H1 (cell line): ENCODE data around the gene KRT80. TPM values are rescaled to one million over a fixed set of nuclear protein-coding genes. Genes with fewer than 3 reads are reported as not detected.
A peak's percentile ranks its signal among the peaks of the same experiment; 100 is the strongest.

Experiments used
- CTCF ChIA-PET: fragments of 300-600 bp; sonication (Branson Sonifier 250); formaldehyde crosslinking; loops from one replicate; lab custom pipeline; 2021; ENCODE audit not compliant: partially characterized antibody; lab: Charles Lee
- POLR2A ChIA-PET: fragments of 300-600 bp; sonication (Branson Sonifier 250); formaldehyde crosslinking; loops from one replicate; lab custom pipeline; 2021; ENCODE audit warnings: inconsistent platforms; ENCODE audit not compliant: partially characterized antibody; lab: Charles Lee
- DNase-seq, 2 experiments: peaks; one replicate each; pipeline versions ENCODE4 v3.0.0 to v3.0.0-alpha.2; 2010 to 2022; ENCODE audit warnings: low spot score in 2 of 2, low read depth in 1 of 2, mixed read lengths in 1 of 2
- FAIRE-seq: peaks from 2 replicates; lab custom pipeline; 2011; peaks lifted over from hg19 to GRCh38; lab: Jason Lieb, UNC
- H2AFZ ChIP-seq: 2 replicates; pipeline ENCODE4 v1.8.1; 2012; ENCODE audit warnings: low read length, inconsistent platforms
- H2AK5ac ChIP-seq: 2 replicates; pipeline ENCODE4 v1.6.1; 2013; ENCODE audit warnings: low read depth, low read length
- H2BK120ac ChIP-seq: replicated peaks from 2 replicates; pipeline ENCODE3; 2013; ENCODE audit warnings: low read depth, low read length, inconsistent platforms
- H2BK12ac ChIP-seq: 2 replicates; pipeline ENCODE4 v1.6.1; 2013; ENCODE audit warnings: low read depth, low read length
- H2BK15ac ChIP-seq: 2 replicates; pipeline ENCODE4 v1.6.1; 2013; ENCODE audit warnings: low read length
- H2BK20ac ChIP-seq: 2 replicates; pipeline ENCODE4 v1.6.1; 2013; ENCODE audit warnings: low read length
- H2BK5ac ChIP-seq: 2 replicates; pipeline ENCODE4 v1.6.1; 2013; ENCODE audit warnings: low read depth, low read length
- H3K14ac ChIP-seq: 2 replicates; pipeline ENCODE4 v1.6.1; 2013; ENCODE audit warnings: inconsistent platforms; ENCODE audit not compliant: insufficient read length
- H3K18ac ChIP-seq: 2 replicates; pipeline ENCODE4 v1.6.1; 2013; ENCODE audit warnings: low read length; ENCODE audit errors: extremely low read depth
- H3K23ac ChIP-seq: 2 replicates; pipeline ENCODE4 v1.6.1; 2013; ENCODE audit warnings: inconsistent platforms; ENCODE audit not compliant: insufficient read length
- H3K23me2 ChIP-seq: 2 replicates; pipeline ENCODE4 v1.6.1; 2013; ENCODE audit warnings: low read depth, low read length
- H3K27ac ChIP-seq: 2 replicates; pipeline ENCODE4 v1.6.1; 2011; ENCODE audit warnings: low read depth, low read length, inconsistent platforms
- H3K27me3 ChIP-seq, 4 experiments: replicated peaks in 1 of 4; 1 replicate in 1 of 4; 2 replicates in 3 of 4; pipeline versions ENCODE4 v1.6.1 to v1.8.1; 2011 to 2013; ENCODE audit warnings: low read length in 3 of 4, mild to moderate bottlenecking in 3 of 4, inconsistent platforms in 2 of 4, mixed read lengths in 2 of 4, moderate library complexity in 1 of 4; ENCODE audit not compliant: control insufficient read depth in 3 of 4, insufficient read depth in 3 of 4; ENCODE audit errors: extremely low read depth in 1 of 4
- H3K36me3 ChIP-seq, 4 experiments: 2 replicates each; pipeline versions ENCODE4 v1.6.1 to v1.8.1; 2011 to 2013; ENCODE audit warnings: mild to moderate bottlenecking in 4 of 4, low read length in 3 of 4, moderate library complexity in 2 of 4, control low read depth in 1 of 4, inconsistent platforms in 1 of 4; ENCODE audit not compliant: insufficient read depth in 4 of 4, control insufficient read depth in 2 of 4
- H3K4ac ChIP-seq: replicated peaks from 2 replicates; pipeline ENCODE3; 2013; ENCODE audit warnings: low read length, low read depth, mixed read lengths, inconsistent platforms; ENCODE audit not compliant: insufficient read length
- H3K4me1 ChIP-seq, 4 experiments: replicated peaks in 1 of 4; 1 replicate in 1 of 4; 2 replicates in 3 of 4; pipeline versions ENCODE4 v1.6.1 to v1.8.1; 2011 to 2013; ENCODE audit warnings: low read length in 3 of 4, inconsistent platforms in 2 of 4, mixed read lengths in 1 of 4; ENCODE audit not compliant: insufficient read depth in 4 of 4, control insufficient read depth in 3 of 4
- H3K4me2 ChIP-seq, 2 experiments: 2 replicates each; pipeline versions ENCODE4 v1.6.1 to v1.8.1; 2011 to 2013; ENCODE audit warnings: low read depth in 2 of 2, low read length in 2 of 2, control low read depth in 1 of 2, inconsistent platforms in 1 of 2, mild to moderate bottlenecking in 1 of 2; ENCODE audit not compliant: insufficient read depth in 1 of 2
- H3K4me3 ChIP-seq, 4 experiments: fragments of 200-600, 300-600 bp in 1 of 4; sonication (generic), shearing (Covaris generic), sonication (Bioruptor Twin) in 1 of 4; 2 replicates each; pipeline versions ENCODE4 v1.5.1 to v1.8.1; 2011 to 2016; ENCODE audit warnings: low read length in 4 of 4, low read depth in 3 of 4, control low read depth in 2 of 4, inconsistent platforms in 2 of 4, mild to moderate bottlenecking in 2 of 4, mixed read lengths in 1 of 4, moderate library complexity in 1 of 4; ENCODE audit not compliant: insufficient read depth in 2 of 4; ENCODE audit errors: extremely low read depth in 1 of 4
- H3K56ac ChIP-seq: replicated peaks from 2 replicates; pipeline ENCODE3; 2013; ENCODE audit warnings: low read depth, mild to moderate bottlenecking, mixed read lengths, low read length, inconsistent platforms; ENCODE audit not compliant: insufficient read length
- H3K79me1 ChIP-seq: 2 replicates; pipeline ENCODE4 v1.6.1; 2013; ENCODE audit warnings: low read depth, low read length, control low read depth
- H3K79me2 ChIP-seq, 2 experiments: 2 replicates each; pipeline versions ENCODE4 v1.6.1 to v1.8.1; 2012 to 2013; ENCODE audit warnings: low read length in 2 of 2, mild to moderate bottlenecking in 2 of 2, inconsistent platforms in 1 of 2; ENCODE audit not compliant: insufficient read depth in 2 of 2, control insufficient read depth in 1 of 2
- H3K9ac ChIP-seq, 4 experiments: replicated peaks in 1 of 4; 1 replicate in 1 of 4; 2 replicates in 3 of 4; pipeline versions ENCODE4 v1.6.1 to v1.8.1; 2011 to 2013; ENCODE audit warnings: low read depth in 3 of 4, low read length in 3 of 4, control low read depth in 2 of 4, mild to moderate bottlenecking in 2 of 4, moderate library complexity in 2 of 4, inconsistent platforms in 1 of 4; ENCODE audit errors: extremely low read depth in 1 of 4
- H3K9me3 ChIP-seq, 2 experiments: 2 replicates each; pipeline versions ENCODE4 v1.6.1 to v1.8.1; 2012 to 2013; ENCODE audit warnings: mild to moderate bottlenecking in 2 of 2, moderate library complexity in 2 of 2, control low read depth in 1 of 2, inconsistent platforms in 1 of 2, low read depth in 1 of 2, low read length in 1 of 2, mixed read lengths in 1 of 2; ENCODE audit not compliant: insufficient read depth in 2 of 2
- H4K20me1 ChIP-seq, 2 experiments: replicated peaks in 1 of 2; 2 replicates each; pipeline versions ENCODE3 to v1.8.1; 2011 to 2013; ENCODE audit warnings: inconsistent platforms in 2 of 2, low read length in 2 of 2, mild to moderate bottlenecking in 1 of 2; ENCODE audit not compliant: insufficient read depth in 2 of 2, control insufficient read depth in 1 of 2
- H4K5ac ChIP-seq: 2 replicates; pipeline ENCODE4 v1.6.1; 2013; ENCODE audit warnings: low read length, low read depth, mixed read lengths, inconsistent platforms; ENCODE audit not compliant: insufficient read length
- H4K8ac ChIP-seq: 2 replicates; pipeline ENCODE4 v1.8.0; 2013; ENCODE audit warnings: mild to moderate bottlenecking, moderate library complexity, low read length, inconsistent platforms; ENCODE audit not compliant: insufficient read depth; ENCODE audit errors: extremely low read depth
- H4K91ac ChIP-seq: replicated peaks from 2 replicates; pipeline ENCODE3; 2013; ENCODE audit warnings: low read length, mixed read lengths, inconsistent platforms; ENCODE audit not compliant: insufficient read length
- ASH2L ChIP-seq: fragments of 200-600, 300-600 bp; sonication (generic); IDR thresholded peaks from one replicate; pipeline ENCODE4 v1.7.1; 2017; ENCODE audit warnings: low read length
- ATF2 ChIP-seq: IDR thresholded peaks from 2 replicates; pipeline ENCODE4 v1.6.1; 2012; ENCODE audit warnings: low read length, inconsistent platforms
- CBX8 ChIP-seq: fragments of 300-800, 300-1000 bp; sonication (generic); IDR thresholded peaks from 2 replicates; pipeline ENCODE4 v1.7.1; 2016; ENCODE audit warnings: low read depth, low read length, borderline replicate concordance
- CHD2 ChIP-seq: IDR thresholded peaks from 2 replicates; pipeline ENCODE4 v1.6.1; 2012; ENCODE audit warnings: low read length, improper control_type of control experiment
- EP300 ChIP-seq, 2 experiments: IDR thresholded peaks; 1 replicate in 1 of 2; 2 replicates in 1 of 2; pipeline ENCODE4 v1.6.1; 2011 to 2012; ENCODE audit warnings: low read depth in 2 of 2, low read length in 2 of 2, mild to moderate bottlenecking in 2 of 2, borderline replicate concordance in 1 of 2, inconsistent platforms in 1 of 2, moderate library complexity in 1 of 2
- EZH2 ChIP-seq: fragments of 200-600 bp; sonication (generic); IDR thresholded peaks from 2 replicates; pipeline ENCODE4 v1.7.1; 2012; ENCODE audit warnings: low read depth, mild to moderate bottlenecking, moderate library complexity, low read length, inconsistent platforms; ENCODE audit not compliant: severe bottlenecking
- HDAC6 ChIP-seq: IDR thresholded peaks from one replicate; pipeline ENCODE4 v1.7.1; 2012; ENCODE audit warnings: low read depth, mild to moderate bottlenecking, inconsistent platforms, low read length, moderate library complexity
- JUND ChIP-seq: IDR thresholded peaks from 2 replicates; pipeline ENCODE4 v1.6.1; 2011; ENCODE audit warnings: mild to moderate bottlenecking, improper control_type of control experiment, low read length
- MAFK ChIP-seq: IDR thresholded peaks from 2 replicates; pipeline ENCODE4 v1.6.1; 2012; ENCODE audit warnings: low read depth, mild to moderate bottlenecking, improper control_type of control experiment, low read length
- MAX ChIP-seq: IDR thresholded peaks from 2 replicates; pipeline ENCODE4 v1.6.1; 2012; ENCODE audit warnings: inconsistent platforms
- TAF1 ChIP-seq: IDR thresholded peaks from 2 replicates; pipeline ENCODE4 v1.6.1; 2011; ENCODE audit warnings: mild to moderate bottlenecking, low read depth, low read length
- TCF12 ChIP-seq: IDR thresholded peaks from 2 replicates; pipeline ENCODE4 v1.6.1; 2011; ENCODE audit warnings: low read depth, mild to moderate bottlenecking, low read length
- WGBS, 2 experiments: shearing (Covaris generic) in 1 of 2; methylation state at CpG; one replicate each; pipeline versions ENCODE4 v1.1.6 to v1.1.7; 2013 to 2015; ENCODE audit warnings: low lambda C conversion rate in 2 of 2, mixed read lengths in 2 of 2, inconsistent platforms in 1 of 2, low coverage in 1 of 2, missing lambda C conversion rate in 1 of 2; ENCODE audit not compliant: insufficient replicate concordance in 2 of 2, insufficient coverage in 1 of 2, insufficient read length in 1 of 2; ENCODE audit errors: extremely low coverage in 1 of 2, missing lambda C conversion rate in 1 of 2; 5-methylcytosine and 5-hydroxymethylcytosine counted together
- polyA plus RNA-seq, 7 experiments: library from polyadenylated mRNA; depleted of rRNA in 3 of 7; stranded (reverse) in 5 of 7; unstranded in 2 of 7; fragments of >200 nt in 5 of 7; fragments of 200-250 nt in 2 of 7; gene quantifications; 1 replicate in 5 of 7; 2 replicates in 1 of 7; 4 replicates in 1 of 7; pipeline versions ENCODE4 v1.2.1 to v1.2.3, GENCODE V29; 2011 to 2013; ENCODE audit warnings: missing spikeins in 2 of 7, mixed read lengths in 2 of 7
- total RNA-seq: library from RNA; stranded (reverse); fragmentation: NEBNext Ultra II Directional; extraction: Animal tissue kit (Norgen Biotek cat#: 25700); gene quantifications from 2 replicates; pipeline ENCODE4 v1.2.1, GENCODE V29; 2021

Gene KRT80
- total and polyA plus RNA-seq, 2 of the 8 experiments (the other 6 are each of a cell fraction or from before 2014, with no cell fraction given), result 0.05 TPM; not detected in 1

GRCh38 chr12:52130711-52131110 is 61.1 kb downstream of the KRT80 start:
- H3K18ac ChIP-seq, result no peak overlapping the region
- peak overlapping the region; percentile 62; the same call in 1 of the 2 replicates for H2BK12ac ChIP-seq
- H3K9ac ChIP-seq, result no peak overlapping the region
- H4K91ac ChIP-seq, result no peak overlapping the region
- peak overlapping the region in 1 of 2 experiments; percentile 10; a peak in 1 of 4 replicates for H3K4me2 ChIP-seq
- H2BK5ac ChIP-seq, result no peak overlapping the region
- no peaks in the 10 kb centered on the region for H3K23me2 ChIP-seq
- H4K5ac ChIP-seq, result peak overlapping the region; percentile 26
- ChIA-PET CTCF (interaction anchor here (0.7 to 5.0 kb wide), 10 partner anchors 8 to 216 kb away, joined by 3 to 34 read pairs (median 4); no protein-coding TSS in a partner anchor), POLR2A (interaction anchor here (0.8 to 1.0 kb wide), 2 partner anchors 10 to 101 kb away, joined by 3 to 6 read pairs; no protein-coding TSS in a partner anchor)
- H3K79me2 ChIP-seq, result no peaks in the 10 kb centered on the region
- no peaks in the 10 kb centered on the region for H3K9me3 ChIP-seq
- H3K14ac ChIP-seq, result no peak overlapping the region
- no peaks in the 10 kb centered on the region for H4K20me1 ChIP-seq
- H3K27ac ChIP-seq, result no peak overlapping the region
- 0 out of 2 replicates have a peak overlapping the region, but pooled peaks have one; percentile 67 for H2BK15ac ChIP-seq
- H3K27me3 ChIP-seq, result no peaks in the 10 kb centered on the region
- no peak overlapping the region for H3K4ac ChIP-seq
- H2BK20ac ChIP-seq, result peak overlapping the region; percentile 62; the same call in 1 of the 2 replicates
- H3K4me1 ChIP-seq, result peaks cover 14 to 24% (median 18%) of the 10 kb centered on the region in 4 experiments
- H2AK5ac ChIP-seq, result no peak overlapping the region; the same call in 1 of the 2 replicates
- no peak overlapping the region for H3K56ac ChIP-seq
- no peak overlapping the region for H2AFZ ChIP-seq
- H3K23ac ChIP-seq, result no peak overlapping the region
- no peak for FAIRE-seq
- no peaks in the 10 kb centered on the region for H3K36me3 ChIP-seq
- no peaks in the 10 kb centered on the region for H3K79me1 ChIP-seq
- no peak overlapping the region for H3K4me3 ChIP-seq
- DNase-seq, result no peak
- no peak overlapping the region for H2BK120ac ChIP-seq
- WGBS, 2 experiments, result 56% methylated on average over 5 of the region's 5 CpGs; no CpG with 5 or more reads in 1 of the 2 experiments
- H4K8ac ChIP-seq, result no peak overlapping the region
- TF ChIP-seq MAFK, result no peak
- no peak for TF ChIP-seq TAF1
- TF ChIP-seq EZH2, result no peak
- TF ChIP-seq ASH2L, result no peak
- TF ChIP-seq ATF2, result no peak
- TF ChIP-seq JUND, result no peak
- TF ChIP-seq EP300 (IDR thresholded peaks at IDR 0.05; ENCODE audit: borderline replicate concordance in 1 of 2, low read depth in 2 of 2, low read length in 2 of 2), result no peak
- 0 out of 2 replicates have a peak, but pooled peaks have one; percentile 20 for TF ChIP-seq CHD2
- TF ChIP-seq CBX8, result no peak
- TF ChIP-seq MAX, result no peak
- no peak for TF ChIP-seq HDAC6
- TF ChIP-seq TCF12, result 0 out of 2 replicates have a peak, but pooled peaks have one; percentile 33
